Pancreas (tissue), 10 donors: Measurements from ENCODE around the gene MEGF6. TPM values are rescaled to one million over a fixed set of nuclear protein-coding genes. Genes with fewer than 3 reads are reported as not detected.

Experiments used
- ATAC-seq, 4 donors: fragments of 200-7000 bp; cut with Tn5 transposase; one replicate each; pipeline versions ENCODE4 v1.8.0 to v1.9.1; 2020; ENCODE audit warnings: mild to moderate bottlenecking in 4 of 4, moderate library complexity in 4 of 4
- DNase-seq, 6 donors: peaks; one replicate each; pipeline ENCODE4 v3.0.0-alpha.2; 2020
- FAIRE-seq: peaks from 2 replicates; lab custom pipeline; 2012; peaks lifted over from hg19 to GRCh38; lab: Jason Lieb, UNC
- H3K27ac ChIP-seq, 4 donors: fragments of 200-600 bp; sonication (generic); 1 replicate in 3 of 4; 2 replicates in 1 of 4; pipeline versions ENCODE4 v1.5.0 to v1.8.0; 2020
- H3K27me3 ChIP-seq, 4 donors: fragments of 200-600 bp; one replicate each; pipeline ENCODE4 v1.8.0; 2021
- H3K36me3 ChIP-seq, 3 donors: fragments of 200-600 bp; sonication (generic) in 1 of 3; one replicate each; pipeline versions ENCODE4 v1.5.0 to v1.8.0; 2020 to 2021
- H3K4me1 ChIP-seq, 3 donors: fragments of 200-600 bp; one replicate each; pipeline ENCODE4 v1.8.0; 2021
- H3K4me3 ChIP-seq, 4 donors: fragments of 200-600 bp; sonication (generic) in 2 of 4; one replicate each; pipeline versions ENCODE4 v1.5.0 to v1.8.0; 2020 to 2021
- H3K9me3 ChIP-seq, 4 donors: fragments of 200-600 bp; one replicate each; pipeline ENCODE4 v1.8.0; 2021
- WGBS, 2 donors: extraction: QIAGEN DNeasy Blood & Tissue Kit; methylation state at CpG; one replicate each; pipeline ENCODE4 v1.1.7; 2013; 5-methylcytosine and 5-hydroxymethylcytosine counted together
- intact Hi-C, 3 donors: fragments of 100-400 bp; cut with DNase I; formaldehyde crosslinking; loops; one replicate each; pipeline versions ENCODE4 v1.11.1 to v1.14.2; 2022
- polyA plus RNA-seq, 2 donors: library from polyadenylated mRNA; stranded (reverse); fragments of 200-250 nt; gene quantifications; one replicate each; pipeline ENCODE4 v1.2.3, GENCODE V29; 2013
- total RNA-seq, 6 donors: library from RNA; stranded (reverse); fragmentation: NEBNext Ultra II Directional in 4 of 6; extraction: Animal tissue kit (Norgen Biotek cat#: 25700) in 4 of 6; gene quantifications; one replicate each; pipeline versions ENCODE4 v1.2.1 to v1.2.4, GENCODE V29; 2021 to 2023
- TF ChIP-seq, protein P1 (sequence below), 4 donors: fragments of 200-600 bp; sonication (generic) in 3 of 4; IDR thresholded peaks; one replicate each; pipeline versions ENCODE4 v1.5.0 to v1.8.0; 2021; ENCODE audit warnings: antibody characterized with exemption in 4 of 4
- donor health status: healthy with polysubstance abuse.
- donor health status: DM: no; HTN: no; CAD: no; lungs with moderate emphysema.
- donor health status: DM: no; HTN: no; CAD: no.
- donor health status: control.
- donor health status: control.
- donor health status: Bipolar disorder and iron deficiency.
- donor health status: DM: yes; HTN: yes; CAD: no.
- donor health status: DM: no; HTN: no; CAD: no.
- donor health status: DM: no; HTN: no; CAD: no.
- donor health status: DM: yes; HTN: yes; CAD: no.

MEGF6 gene
- total and polyA plus RNA-seq, 8 donors: 2.6 to 20.0 (median 8.4) TPM

DNA sequence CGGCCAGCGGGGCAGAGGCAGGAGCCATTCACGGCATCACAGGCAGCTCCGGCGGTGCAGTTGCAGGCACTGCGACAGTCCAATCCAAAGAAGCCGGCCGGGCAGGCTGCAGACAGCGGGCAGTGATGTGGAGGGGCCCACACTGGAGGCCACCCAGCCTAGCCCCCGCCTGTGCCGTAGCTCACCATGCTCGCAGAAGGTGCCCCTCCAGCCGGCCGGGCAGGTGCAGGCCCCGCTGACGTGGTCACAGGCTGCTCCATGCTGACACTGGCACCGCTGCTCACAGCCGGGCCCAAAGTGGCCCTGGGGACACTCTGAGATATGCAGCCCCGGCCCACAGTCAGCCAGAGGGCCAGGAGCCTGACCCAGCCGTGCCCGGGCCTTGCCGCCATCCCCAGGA is 111.7 kb downstream of the MEGF6 start:
- Histone ChIP-seq H3K27me3 (no peaks in the 10 kb centered on the region), H3K4me3 (no peak overlapping the region), H3K9me3 (no peaks in the 10 kb centered on the region), H3K36me3 (no peaks in the 10 kb centered on the region), H3K4me1 (no peaks in the 10 kb centered on the region), H3K27ac (no peak overlapping the region)
- no peak for FAIRE-seq
- 78 to 82% methylated on average over 17 to 22 of the region's 22 CpGs for WGBS, 2 donors
- peak in 1 of 6 donors; percentile 75 for DNase-seq
- ATAC-seq: no peak
- intact Hi-C loops: loop anchor here in 1 of 3 donors (10.0 kb wide), 1 partner anchor 135 kb away; no protein-coding TSS in a partner anchor
- TF ChIP-seq, protein P1, sequence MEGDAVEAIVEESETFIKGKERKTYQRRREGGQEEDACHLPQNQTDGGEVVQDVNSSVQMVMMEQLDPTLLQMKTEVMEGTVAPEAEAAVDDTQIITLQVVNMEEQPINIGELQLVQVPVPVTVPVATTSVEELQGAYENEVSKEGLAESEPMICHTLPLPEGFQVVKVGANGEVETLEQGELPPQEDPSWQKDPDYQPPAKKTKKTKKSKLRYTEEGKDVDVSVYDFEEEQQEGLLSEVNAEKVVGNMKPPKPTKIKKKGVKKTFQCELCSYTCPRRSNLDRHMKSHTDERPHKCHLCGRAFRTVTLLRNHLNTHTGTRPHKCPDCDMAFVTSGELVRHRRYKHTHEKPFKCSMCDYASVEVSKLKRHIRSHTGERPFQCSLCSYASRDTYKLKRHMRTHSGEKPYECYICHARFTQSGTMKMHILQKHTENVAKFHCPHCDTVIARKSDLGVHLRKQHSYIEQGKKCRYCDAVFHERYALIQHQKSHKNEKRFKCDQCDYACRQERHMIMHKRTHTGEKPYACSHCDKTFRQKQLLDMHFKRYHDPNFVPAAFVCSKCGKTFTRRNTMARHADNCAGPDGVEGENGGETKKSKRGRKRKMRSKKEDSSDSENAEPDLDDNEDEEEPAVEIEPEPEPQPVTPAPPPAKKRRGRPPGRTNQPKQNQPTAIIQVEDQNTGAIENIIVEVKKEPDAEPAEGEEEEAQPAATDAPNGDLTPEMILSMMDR (IDR thresholded peaks at IDR 0.05): no peak

DNA sequence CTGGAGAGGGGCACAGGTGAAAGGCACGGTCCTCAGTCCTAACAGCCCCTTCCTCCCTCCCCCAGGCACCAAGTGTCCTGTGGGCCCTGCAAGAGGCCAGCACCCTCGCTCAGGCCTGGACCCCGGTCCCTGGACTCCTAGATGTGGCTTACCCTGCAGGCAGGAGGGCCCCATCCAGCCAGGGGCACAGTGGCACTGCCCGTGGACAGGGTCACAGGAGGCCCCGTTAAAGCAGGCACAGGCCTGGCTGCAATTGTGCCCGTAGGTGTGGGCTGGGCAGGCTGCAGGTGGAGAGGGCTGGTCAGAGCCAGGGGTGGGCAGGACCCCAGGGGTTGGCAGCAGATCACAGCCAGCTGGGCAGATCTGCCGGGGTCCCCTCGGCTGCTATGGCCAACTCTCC is 112.3 kb downstream of the MEGF6 start:
- DNase-seq (peak in 1 of 6 donors; percentile 63), FAIRE-seq (no peak), ATAC-seq (no peak)
- intact Hi-C loops: loop anchor here in 1 of 3 donors (10.0 kb wide), 1 partner anchor 136 kb away; no protein-coding TSS in a partner anchor
- 64 to 76% methylated on average over 8 of the region's 8 CpGs for WGBS, 2 donors
- H3K36me3 ChIP-seq: no peaks in the 10 kb centered on the region
- no peaks in the 10 kb centered on the region for H3K4me1 ChIP-seq
- TF ChIP-seq, protein P1 (IDR thresholded peaks at IDR 0.05): no peak
- no peak overlapping the region for H3K27ac ChIP-seq
- H3K4me3 ChIP-seq: no peak overlapping the region
- H3K9me3 ChIP-seq: no peaks in the 10 kb centered on the region
- H3K27me3 ChIP-seq: no peaks in the 10 kb centered on the region

DNA sequence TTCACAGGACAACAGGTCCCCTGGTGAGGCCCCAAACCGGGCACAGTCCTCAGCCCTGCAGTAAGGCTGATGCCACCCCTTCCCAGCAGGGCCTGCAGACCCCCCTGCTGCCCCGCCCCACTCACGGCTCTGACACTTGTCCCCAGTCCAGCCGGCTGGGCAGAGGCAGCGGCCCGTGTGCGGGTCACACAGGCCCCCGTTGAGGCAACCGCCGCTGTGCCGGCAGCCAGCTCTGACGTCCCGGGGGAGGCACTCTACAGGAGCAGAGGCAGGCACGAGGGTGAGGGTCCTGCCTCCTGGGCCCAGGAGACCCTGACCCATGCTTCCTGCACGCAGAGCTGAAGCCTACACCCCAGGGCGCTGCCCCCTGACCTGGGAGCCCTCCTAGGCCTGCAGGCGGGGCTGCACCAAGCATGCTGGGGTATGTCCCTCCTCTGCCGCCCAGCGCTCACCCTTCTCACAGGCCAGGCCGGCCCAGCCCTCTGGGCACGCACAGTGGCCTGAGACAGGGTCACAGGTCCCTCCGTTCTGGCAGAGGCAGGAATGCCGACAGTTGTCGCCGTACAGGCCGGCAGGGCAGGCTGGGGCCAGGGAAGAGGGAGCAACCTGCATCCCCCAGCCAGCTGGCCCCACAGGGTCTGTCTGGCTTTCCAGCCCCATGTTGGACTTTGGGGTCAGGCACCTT is 112.9 kb downstream of the MEGF6 start:
- TF ChIP-seq, protein P1 (IDR thresholded peaks at IDR 0.05): no peak
- H3K4me3 ChIP-seq: no peak overlapping the region
- H3K9me3 ChIP-seq: no peaks in the 10 kb centered on the region
- 70 to 80% methylated on average over 26 of the region's 26 CpGs for WGBS, 2 donors
- no peak overlapping the region for H3K27ac ChIP-seq
- DNase-seq: peak in 1 of 6 donors; percentile 66
- no peaks in the 10 kb centered on the region for H3K27me3 ChIP-seq
- H3K4me1 ChIP-seq: no peaks in the 10 kb centered on the region
- no peak for ATAC-seq
- no peak for FAIRE-seq
- intact Hi-C loops: loop anchor here in 1 of 3 donors (10.0 kb wide), 1 partner anchor 136 kb away; no protein-coding TSS in a partner anchor
- no peaks in the 10 kb centered on the region for H3K36me3 ChIP-seq

DNA sequence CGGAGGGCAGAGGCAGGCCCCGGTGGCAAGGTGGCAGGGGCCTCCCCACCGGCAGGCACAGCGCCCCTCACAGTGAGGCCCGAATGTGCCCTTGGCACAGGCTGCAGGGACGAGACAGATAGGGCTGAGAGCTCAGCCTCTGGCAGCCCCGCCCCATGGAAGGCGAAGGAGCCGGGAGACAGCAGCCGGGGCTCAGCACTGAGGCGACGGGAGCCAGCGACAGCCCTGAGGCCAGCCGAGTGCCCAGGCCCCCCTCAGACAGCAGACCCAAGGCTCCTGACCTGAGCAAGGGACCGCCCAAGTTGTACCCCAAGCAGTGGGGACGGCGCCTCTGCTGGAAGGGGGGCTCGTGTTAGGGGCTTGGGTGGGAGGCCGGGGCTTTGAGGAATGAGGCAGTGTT is 113.8 kb downstream of the MEGF6 start:
- no peaks in the 10 kb centered on the region for H3K27me3 ChIP-seq
- intact Hi-C loops: loop anchor here in 1 of 3 donors (10.0 kb wide), 1 partner anchor 137 kb away; no protein-coding TSS in a partner anchor
- no peak for FAIRE-seq
- TF ChIP-seq, protein P1 (IDR thresholded peaks at IDR 0.05): no peak
- ATAC-seq: no peak
- no peak overlapping the region for H3K27ac ChIP-seq
- no peaks in the 10 kb centered on the region for H3K9me3 ChIP-seq
- H3K36me3 ChIP-seq: no peaks in the 10 kb centered on the region
- no peak overlapping the region for H3K4me3 ChIP-seq
- 68 to 78% methylated on average over 19 of the region's 19 CpGs for WGBS, 2 donors
- no peaks in the 10 kb centered on the region for H3K4me1 ChIP-seq
- peak in 1 of 6 donors; percentile 59 for DNase-seq

DNA sequence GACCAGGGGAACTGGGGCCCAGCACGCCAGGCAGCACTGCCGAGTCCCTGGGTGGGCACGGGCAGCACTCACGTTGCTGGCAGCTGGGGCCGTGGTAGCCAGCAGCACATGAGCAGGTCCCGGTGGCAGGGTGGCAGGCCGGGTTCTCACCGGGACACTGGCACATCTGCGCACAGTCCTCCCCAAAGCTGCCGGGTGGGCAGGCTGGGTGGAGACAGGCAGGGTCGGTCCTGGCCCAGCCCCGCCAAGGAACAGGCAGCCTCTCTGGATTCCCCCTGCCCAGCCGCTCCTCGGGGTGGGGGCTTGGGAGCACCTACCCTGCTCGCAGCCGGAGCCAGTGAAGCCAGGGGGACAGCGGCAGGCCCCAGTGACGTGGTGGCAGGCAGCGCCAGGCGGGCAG is 114.4 kb downstream of the MEGF6 start:
- DNase-seq: peak in 1 of 6 donors; percentile 70
- no peak overlapping the region for H3K4me3 ChIP-seq
- H3K36me3 ChIP-seq: no peaks in the 10 kb centered on the region
- H3K27ac ChIP-seq: no peak overlapping the region
- FAIRE-seq: no peak
- ATAC-seq: no peak
- no peaks in the 10 kb centered on the region for H3K4me1 ChIP-seq
- 79 to 85% methylated on average over 18 to 20 of the region's 20 CpGs for WGBS, 2 donors
- no peaks in the 10 kb centered on the region for H3K9me3 ChIP-seq
- H3K27me3 ChIP-seq: no peaks in the 10 kb centered on the region
- TF ChIP-seq, protein P1 (IDR thresholded peaks at IDR 0.05): no peak
- intact Hi-C loops: loop anchor here in 1 of 3 donors (10.0 kb wide), 1 partner anchor 138 kb away; no protein-coding TSS in a partner anchor
